Activated T-cell treated with anti-CD3 and anti-CD28 coated beads, Interleukin-2, amount 50 U/mL, for 48 hours (primary cell): ENCODE results near the gene RAB22A.
A peak's percentile ranks its signal among the peaks of the same experiment; 100 is the strongest.

Source experiments
- DNase-seq, 2 experiments: peaks; one replicate each; pipeline ENCODE4 v3.0.0-alpha.2; 2020

Gene RAB22A

DNA sequence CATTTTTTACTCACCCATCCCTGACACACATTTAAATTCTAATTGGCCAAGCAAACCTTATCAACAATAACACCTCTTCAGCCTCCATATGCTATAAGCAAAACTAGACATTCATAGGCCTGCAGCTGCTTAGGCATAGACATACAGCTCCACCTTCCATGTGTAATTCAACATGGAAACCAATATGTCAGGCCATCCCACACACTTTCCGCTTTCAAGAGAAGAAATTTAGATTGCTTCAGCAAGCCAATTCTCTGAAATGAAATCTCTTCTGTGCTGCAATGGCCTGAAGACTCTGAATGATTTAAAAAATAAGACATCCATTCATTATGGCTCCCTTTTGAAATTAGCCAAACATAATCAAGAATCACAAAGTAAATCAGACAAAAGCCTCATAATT, 4.5 kb upstream of the RAB22A start:
- no peak for DNase-seq

DNA sequence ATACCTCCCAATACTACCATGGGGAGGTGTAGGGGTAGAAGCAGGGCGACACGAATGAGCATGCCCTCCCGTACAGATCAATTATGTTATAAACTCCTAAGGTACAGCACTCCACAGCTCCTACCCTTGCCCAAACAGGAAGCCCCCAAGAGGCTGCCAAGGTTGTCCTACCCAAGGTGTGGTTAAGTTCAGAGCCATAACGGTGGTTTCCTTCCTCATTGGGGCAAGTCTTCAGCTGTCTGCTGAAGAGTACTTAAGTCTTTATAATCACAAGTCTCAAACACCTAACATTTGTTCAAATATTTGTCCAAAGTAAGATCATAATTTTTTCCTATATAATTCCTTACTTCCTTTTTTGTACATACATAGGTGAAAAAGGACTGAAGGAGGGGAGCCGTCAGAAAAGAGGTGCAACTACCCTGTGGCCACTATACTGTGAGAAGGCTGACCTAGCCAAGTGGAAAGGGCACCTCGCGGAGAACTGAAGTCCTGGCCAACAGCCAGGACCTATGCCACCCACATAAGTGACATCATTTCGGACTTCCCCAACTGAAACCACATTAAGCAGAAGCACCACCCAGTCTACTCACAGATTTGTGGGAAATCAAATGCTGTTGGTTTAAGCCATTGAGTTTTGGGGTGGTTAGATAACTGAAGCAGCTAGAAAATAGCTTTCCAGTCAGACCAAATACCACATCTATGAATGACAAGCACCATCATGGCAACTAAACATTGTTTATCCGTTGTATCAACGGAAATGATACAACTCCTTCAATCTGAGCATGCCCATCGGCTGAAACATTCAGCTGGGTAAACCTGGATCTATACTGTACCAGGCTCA, 2.9 kb upstream of the RAB22A start:
- DNase-seq, result peak; percentile 64 to 77

DNA sequence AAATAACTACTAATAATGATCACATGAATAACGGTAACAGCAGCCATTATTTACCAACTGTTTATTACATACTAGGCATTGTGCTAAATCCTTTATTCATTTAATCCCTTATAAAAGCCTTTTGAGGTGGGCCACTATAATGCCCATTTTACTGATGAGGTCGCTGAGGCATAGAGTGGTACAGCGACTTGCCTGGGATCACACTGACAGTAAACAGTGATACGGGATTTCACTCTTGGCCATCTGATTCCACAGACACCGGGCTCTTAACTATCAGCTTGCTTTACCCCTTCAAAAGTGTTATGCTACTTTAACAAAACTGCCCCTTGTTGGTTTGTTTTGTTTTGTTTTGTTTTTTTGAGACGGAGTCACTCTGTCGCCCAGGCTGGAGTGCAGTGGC, 2.2 kb upstream of the RAB22A start:
- DNase-seq, result no peak

DNA sequence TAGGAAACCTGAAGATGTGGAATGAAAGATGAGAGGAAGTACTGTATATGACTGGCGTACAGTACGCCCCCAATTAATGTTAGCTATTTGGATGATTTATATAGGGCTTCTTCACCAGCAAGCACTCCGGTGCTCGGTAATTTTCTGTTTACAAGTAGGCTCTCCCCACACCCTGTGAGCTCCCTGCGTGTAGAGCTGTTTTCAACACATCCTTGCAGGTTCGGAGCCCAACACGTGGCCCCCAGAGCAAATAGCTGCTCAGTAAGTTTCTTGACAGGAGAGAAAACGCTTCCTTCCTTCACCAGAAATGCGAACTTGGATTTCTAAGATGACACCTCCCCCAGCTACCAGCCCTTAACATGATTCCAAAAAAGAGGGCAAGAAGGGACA, 1.2 kb upstream of the RAB22A start:
- peak; percentile 37 for DNase-seq

DNA sequence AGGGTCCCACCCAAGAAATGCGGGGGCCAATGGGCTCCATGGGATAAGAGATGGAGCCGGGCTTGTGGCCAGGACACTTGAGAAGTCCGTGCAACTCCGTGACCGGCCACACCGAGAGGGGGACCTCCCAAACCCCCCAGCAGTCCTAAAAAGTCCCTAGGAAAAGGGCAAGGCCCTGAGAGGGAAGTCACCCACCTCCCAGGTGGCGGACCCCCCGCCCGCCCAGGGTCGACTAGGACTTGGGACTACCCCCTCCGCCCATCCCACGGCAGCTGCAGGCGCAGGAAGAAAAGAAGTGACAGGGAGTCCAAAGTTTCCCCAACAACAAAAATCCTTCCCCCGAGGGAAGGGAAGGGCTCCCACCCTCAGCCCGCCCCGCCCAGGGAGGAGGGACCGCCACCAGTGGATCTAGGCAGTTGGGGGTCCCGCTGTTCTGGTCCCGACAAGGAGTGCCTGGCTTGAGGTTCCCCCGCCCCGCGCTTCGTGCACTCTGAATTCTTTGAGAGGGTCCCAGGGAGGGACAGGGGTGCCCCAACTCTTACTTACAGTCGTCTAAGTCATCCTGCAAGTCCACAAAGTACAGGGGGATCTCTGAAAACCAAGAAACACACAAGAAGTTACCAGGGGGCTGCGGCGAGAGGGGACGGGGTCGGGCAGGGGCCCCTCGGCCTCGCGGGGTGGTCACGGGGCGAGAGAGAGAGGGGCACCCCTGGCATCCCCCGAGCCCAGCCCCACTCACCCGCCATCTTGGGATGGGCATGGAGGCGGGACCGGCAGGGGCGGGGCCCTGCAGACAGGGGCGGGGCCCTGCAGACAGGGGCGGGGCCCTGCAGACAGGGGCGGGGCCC, 611 bp upstream of the RAB22A start:
- DNase-seq, result peak; percentile 73 to 76

DNA sequence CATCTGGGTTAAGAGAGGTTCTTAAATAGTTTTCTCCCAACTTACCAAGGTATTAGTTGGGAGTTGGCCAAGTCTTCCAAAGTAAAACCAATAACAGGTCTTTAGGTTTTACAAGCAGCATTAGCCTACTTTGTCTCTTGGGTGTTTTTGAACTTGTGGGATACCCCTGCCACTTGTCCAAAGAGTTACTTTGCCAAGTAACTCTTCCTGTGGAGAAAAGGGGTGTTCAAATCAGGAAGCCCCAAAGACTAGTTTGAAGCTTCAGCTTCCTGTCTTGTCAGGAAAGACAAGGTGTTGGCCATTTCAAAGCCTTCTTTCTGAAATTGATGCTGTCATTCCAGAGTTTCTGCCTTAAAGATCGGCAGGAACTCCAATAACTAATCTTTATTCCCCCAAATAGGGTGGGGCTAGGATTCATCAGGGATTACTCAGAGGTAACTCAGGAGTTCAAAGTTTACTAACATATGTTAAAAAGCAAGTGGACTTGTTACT, 822 bp downstream of the RAB22A start:
- no peak for DNase-seq

DNA sequence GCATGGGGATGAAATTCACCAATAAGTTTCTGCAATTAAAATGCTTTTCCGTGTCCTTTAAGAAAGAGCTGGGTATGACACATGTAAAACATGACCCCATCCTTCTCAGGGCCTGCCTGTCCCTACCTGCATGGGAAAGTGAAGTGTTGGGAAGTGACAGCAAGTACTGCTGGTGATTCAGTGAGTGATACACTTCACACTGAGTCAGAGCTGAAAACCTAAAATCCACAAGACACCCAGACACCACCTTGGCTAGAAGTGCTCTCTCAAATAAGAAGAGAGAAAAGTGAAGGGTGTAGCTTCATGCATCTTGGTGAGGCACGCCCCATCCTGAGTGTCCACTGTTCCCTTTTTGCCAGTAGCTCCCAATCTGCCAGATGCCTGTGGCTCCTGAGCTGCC, 3.3 kb downstream of the RAB22A start:
- DNase-seq, result peak; percentile 47 to 53

DNA sequence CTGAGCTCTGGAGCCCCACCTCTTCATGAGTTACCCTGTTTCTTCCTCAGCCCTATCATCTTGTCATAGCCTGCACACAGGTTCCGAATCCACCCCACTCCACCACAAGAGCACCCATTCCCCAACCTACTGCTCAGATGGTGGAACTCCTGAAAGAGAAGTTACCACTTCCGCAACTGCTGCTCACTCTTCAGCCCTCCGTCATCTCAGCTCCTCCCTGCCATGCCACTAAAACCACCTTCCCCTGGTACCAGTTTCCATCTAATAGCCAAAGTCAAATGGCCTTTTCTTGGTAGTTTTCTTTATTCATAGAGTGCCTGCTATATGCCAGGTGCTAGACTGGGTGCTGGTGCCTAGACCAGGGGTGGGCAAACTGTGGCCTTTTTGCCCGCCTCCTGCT, 3.9 kb downstream of the RAB22A start:
- DNase-seq, result peak; percentile 33 to 42

DNA sequence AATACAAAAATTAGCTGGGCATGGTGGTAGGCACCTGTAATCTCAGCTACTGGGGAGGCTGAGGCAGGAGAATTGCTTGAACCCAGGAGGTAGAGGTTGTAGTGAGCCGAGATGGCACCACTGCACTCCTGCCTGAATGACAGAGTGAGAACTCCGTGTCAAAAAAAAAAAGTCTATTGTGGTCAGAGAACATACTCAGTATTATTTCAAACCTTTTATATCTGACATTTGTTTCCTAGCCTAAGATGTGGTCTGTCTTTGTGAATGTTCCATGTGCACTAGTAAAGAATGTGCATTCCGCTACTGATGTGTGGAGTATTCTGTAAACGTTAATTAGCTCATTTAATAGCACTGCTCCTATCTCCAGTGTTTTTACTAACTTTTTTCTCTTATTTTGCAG, 11.7 kb downstream of the RAB22A start:
- no peak for DNase-seq

DNA sequence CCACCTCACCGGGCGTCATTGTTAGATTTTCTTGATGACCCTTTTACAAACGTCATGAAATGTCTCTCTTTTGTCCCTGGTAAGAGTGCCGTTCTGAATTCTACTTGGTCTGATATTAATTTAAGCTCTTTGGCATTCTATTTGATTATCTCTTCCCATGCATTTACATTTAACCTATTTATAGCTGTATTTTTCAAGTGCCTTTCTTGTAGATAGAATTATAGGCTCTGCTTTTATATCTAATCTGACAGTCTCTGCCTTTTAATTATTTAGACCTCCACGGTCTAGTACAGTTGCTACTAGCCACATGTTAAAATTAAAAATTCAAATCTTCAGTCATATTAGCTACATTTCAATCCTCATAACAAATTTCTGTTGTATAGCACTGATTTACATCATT, 12.6 kb downstream of the RAB22A start:
- no peak for DNase-seq

DNA sequence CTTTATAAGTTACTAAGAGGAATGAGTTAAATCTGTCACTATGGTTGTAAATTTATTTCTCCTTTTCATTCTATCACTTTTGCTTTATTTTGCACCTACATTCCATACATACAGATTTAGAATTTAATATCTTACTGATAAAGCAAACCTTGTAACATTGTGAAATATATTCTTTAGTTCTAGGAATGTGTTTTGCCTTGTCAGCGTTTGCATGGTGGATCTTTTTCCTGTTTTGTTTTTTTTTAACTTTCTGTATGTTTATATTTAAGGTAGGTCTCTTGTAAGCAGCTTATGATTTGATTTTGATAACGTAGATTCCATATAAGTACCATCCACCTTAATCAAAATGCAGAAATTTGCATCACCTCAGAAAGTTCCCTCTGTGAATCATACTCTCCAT, 16.4 kb downstream of the RAB22A start:
- DNase-seq, result no peak

DNA sequence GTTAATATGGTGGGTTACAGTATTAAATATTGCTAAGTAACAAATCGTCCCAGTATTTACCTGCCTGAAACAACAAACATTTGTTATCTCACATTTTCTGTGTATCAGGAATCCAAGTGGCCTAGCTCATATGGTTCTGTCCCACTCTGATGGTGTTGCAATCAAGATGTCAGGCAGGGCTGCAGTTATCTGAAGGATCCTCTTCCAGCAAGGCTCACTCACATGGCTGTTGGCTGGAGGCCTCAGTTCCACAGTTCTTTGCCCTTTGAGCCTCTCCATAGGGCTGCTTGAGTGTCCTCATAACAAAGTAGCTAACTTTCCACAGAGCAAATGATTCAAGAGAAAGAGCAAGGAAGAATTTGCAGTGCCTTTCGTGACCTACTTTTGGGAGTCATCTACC, 17.7 kb downstream of the RAB22A start:
- no peak for DNase-seq

DNA sequence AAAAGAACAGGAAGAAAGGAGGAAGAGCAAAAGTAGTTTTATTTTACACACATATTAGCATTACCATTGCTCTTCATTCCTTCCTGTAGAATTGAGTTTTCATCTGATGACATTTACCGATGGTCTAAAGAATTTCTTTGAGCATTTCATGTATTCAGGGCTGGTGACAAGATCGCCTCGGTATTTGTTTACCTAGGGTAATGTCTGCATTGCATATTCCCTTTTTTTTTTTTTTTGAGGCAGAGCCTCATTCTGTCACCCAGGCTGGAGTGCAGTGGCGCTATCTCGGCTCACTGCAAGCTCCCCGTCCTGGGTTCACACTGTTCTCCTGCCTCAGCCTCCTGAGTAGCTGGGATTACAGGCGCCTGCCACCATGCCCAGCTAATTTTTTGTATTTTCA, 19.3 kb downstream of the RAB22A start:
- no peak for DNase-seq

DNA sequence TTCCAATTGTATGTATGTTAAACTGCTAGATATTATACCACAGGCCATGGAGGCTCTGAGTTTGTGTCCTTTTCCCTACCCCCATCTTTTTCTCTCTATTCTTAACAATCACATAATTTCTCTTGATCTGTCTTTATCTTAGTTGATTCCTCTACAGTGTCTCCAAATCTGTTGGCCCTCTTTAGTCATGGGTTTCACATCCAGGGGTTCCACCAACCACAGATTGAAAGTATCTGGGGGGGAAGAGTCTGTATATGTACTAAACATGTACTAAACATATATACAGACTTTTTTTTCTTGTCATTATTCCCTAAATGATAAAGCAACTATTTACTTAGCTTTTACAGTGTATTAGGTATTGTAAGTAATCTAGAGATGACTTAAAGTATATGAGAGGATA, 20.2 kb downstream of the RAB22A start:
- no peak for DNase-seq

DNA sequence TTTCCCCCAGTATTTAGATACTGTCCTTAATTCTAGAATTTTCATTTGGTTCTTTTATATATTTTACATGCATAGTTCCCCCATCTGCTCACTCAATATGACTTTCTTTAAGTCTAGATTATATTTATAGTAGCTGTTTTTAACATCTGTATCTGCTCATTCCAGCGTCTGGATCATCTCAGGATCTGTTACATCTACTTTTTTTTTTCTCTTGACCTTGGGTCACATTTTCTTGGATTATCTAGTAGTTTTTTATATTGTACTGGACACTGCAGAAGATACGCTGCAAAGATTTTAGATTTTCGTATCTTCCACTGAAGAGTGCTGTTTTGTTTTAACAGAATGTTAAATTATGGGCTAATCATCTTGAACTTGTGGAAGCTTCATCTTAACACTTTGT, 20.7 kb downstream of the RAB22A start:
- DNase-seq, result no peak

DNA sequence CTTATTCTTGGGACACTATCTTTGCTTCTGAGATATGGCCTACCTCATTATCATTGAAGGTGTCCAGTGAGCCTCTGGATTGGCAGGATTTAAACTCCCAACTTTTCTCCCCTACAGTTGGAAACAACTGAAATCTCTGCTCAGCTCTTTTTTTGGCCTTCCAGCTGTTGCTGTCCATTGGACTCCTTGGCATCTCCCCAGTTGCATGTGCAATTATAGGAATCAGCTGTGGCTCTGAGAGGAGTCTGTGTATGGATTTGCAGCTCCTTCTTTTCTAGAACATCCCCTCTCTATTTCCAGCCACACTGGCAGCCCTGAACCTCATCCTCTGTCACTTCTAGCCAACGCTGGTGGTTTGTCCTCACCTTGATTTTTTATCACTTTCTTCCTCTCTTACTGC, 21.2 kb downstream of the RAB22A start:
- no peak for DNase-seq

DNA sequence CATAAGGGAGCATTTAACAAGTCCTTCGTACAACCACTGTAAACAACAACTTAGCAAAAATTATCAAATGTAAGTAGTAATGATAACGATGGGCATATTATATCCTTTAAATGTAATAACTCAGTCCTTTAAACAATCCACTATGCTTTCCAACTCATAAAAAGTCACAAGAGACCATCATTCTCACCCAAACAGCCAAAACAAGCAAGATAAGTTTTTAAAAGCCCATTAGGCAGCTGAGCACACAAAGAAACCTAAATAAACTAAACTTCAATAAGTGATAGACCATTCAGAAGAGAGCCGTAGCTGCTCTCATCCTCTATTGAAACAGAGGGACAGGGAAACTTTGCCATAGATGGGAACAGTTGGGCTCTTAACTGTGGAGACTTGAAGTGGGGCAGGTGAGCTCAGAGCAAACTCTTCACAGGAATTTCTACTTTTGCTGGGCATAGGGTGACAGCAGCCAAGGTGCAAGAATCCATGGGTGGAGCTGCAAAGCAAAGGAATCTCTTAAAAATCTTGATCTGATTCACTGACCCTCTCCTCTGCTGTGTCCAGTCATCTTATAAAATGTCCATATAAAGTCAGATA, 22.5 kb downstream of the RAB22A start:
- no peak for DNase-seq

DNA sequence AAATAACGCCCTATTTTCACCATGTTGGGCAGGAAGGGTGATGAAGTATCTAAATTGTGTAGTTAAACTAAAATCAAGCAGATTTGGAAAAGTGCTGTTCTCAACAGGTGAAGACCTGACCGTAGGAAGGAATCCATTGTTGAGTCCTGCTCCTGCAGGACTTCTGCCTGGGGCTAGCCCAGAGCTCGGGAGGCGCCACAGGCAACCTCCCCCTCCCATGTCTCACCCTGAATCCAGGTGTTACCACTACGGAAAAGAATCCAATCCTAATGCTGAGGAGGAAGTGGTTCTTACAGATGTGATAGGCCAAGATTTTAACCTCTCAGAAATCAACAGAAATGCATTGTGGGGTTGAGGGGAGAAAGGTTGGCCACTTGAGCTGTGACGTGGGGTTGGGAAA, 30.2 kb downstream of the RAB22A start:
- DNase-seq, result no peak

DNA sequence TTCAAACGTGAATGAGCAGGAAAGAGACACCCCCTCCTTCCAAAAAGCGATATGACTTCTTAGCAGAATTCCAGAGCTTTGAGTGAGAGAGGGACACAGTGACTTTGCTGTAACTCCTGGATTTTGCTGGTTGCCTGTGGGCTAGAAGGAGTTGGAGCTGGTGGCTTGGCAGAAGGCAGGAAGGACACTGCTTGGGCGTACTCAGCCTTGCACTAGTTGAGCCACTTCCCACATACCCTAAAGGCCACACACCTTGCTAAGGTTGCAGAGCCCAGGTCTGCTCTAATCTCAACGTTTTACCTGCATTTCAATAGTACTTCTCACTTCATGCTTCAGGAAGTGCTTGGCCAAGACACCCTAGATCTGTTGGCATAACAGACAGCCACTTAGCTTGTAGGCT, 30.6 kb downstream of the RAB22A start:
- no peak for DNase-seq

DNA sequence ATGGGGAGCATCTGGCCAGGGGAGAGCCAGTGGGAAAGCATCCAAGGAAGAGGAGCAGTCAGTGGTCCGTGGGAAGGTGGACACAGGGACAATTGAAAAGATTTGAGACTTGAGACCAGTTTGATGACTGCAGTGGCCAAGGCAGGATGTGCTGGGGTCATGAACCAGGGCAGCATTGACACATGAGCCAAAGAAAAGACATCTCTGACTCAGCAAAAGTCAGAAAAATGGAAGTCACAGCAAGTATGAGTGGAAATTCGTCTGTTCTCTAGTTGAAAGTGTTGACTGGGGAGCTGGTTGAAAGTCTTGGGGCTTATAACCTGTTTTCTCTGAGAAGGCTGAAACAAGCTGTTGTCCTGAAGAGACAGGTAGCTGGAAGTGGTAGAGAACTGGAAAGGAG, 31.3 kb downstream of the RAB22A start:
- DNase-seq, result no peak

DNA sequence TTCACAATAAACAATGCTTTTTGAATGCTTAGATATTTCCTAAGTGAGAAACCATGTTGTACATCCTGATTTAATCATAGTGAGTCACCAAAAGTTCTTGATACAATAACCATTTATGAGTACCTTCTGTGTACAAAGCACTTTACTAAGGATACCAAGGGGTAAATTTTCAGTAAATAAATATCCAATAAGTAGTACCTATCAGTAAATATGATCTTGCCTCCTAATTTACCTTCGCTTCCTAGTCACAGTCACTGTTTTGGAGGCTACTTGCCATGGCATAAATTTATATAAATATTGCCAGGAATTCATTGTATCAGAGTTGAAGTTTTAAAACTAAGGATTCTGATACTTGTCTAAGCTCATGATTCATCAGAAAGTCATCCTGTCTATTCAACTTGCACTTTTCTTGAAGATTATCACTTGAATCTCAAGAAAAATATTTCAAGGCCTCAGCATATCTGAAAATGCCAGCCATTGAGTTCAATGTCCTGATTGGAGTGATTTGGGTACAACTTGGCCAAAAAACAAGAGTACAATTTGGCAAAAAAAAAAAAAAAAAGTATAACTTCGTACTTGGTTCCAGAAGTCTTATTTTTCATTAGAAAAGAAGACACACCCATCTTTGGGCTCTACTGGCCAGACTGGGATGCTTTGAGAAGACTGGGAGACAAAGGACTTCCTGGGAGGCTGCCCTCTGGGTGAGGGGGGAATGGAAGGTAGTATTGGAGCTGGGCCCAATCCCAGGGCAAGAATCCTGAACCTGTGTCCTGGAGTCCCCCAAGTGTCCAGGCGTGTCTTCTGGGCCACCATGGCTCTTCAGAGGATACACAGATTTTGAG, 32.8 kb downstream of the RAB22A start:
- no peak for DNase-seq

DNA sequence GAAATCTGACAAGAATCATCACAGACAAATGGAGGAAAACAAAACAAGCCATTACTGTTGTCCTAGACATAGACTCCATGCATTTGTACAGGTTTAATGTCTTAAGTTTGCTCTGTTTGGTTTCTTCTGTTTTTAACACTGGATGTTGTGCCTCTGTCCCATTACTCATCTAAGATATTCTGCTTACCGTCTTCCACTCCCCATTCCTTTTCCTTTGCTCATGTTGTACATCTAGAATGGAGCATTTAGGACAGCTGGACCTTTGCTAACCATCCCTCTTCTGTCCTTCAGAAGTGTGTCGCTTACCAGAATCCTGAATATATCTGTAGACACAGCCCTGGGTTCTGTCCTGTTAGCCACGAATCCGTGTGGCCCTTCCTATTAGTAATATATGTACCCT, 35.2 kb downstream of the RAB22A start:
- no peak for DNase-seq

DNA sequence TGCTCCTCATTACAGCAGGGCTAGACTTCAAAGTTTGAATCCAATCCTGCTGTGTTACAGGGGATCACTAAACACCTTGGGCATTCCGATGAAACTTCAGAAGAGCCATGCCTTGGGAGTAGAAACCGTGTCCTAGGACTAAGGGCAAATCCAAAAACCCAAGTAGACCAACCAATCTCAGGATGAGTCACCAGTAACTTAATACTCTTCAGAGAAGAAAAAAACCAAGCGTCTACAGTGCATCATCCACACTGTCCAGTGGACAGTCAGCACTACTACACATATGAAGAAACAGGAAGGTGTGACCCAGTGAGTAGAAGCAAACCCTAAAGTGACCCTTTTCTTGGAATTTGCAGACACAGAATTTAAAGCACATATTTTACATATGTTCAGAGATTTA, 40.1 kb downstream of the RAB22A start:
- no peak for DNase-seq
